AG10803 (cell line): Measurements from ENCODE around the gene LLGL2.

Source experiments
- DNase-seq: peaks from one replicate; pipeline ENCODE4 v3.0.0; 2010; ENCODE audit warnings: low read depth
- H3K4me3 ChIP-seq: 2 replicates; pipeline ENCODE4 v1.5.1; 2011; ENCODE audit warnings: mild to moderate bottlenecking, low read length, control low read depth
- CTCF ChIP-seq: conservative IDR thresholded peaks from 2 replicates; pipeline ENCODE4 v1.5.1; 2011; ENCODE audit warnings: mild to moderate bottlenecking, low read length, control low read depth, inconsistent platforms

The LLGL2 gene

GRCh38 chr17:75535871-75536270 is 10.4 kb downstream of the LLGL2 start:
- no peak for TF ChIP-seq CTCF
- H3K4me3 ChIP-seq, result no peak overlapping the region
- no peak for DNase-seq

GRCh38 chr17:75536366-75536765 is 10.9 kb downstream of the LLGL2 start:
- TF ChIP-seq CTCF, result no peak
- H3K4me3 ChIP-seq, result no peak overlapping the region
- no peak for DNase-seq

- DNase-seq, result no peak
- H3K4me3 ChIP-seq, result no peak overlapping the region
- TF ChIP-seq CTCF, result no peak
Measured at GRCh38 chr17:75539967-75540729, 14.7 kb downstream of the LLGL2 start.

- H3K4me3 ChIP-seq, result no peak overlapping the region
- no peak for TF ChIP-seq CTCF
- no peak for DNase-seq
Measured at GRCh38 chr17:75540923-75541503, 15.5 kb downstream of the LLGL2 start.

- TF ChIP-seq CTCF, result no peak
- H3K4me3 ChIP-seq, result no peak overlapping the region
- DNase-seq, result no peak
Measured at GRCh38 chr17:75542229-75542628, 16.7 kb downstream of the LLGL2 start.

- no peak for TF ChIP-seq CTCF
- H3K4me3 ChIP-seq, result no peak overlapping the region
- DNase-seq, result no peak
Measured at GRCh38 chr17:75542728-75543336, 17.3 kb downstream of the LLGL2 start.

- no peak overlapping the region for H3K4me3 ChIP-seq
- DNase-seq, result no peak
- no peak for TF ChIP-seq CTCF
Measured at GRCh38 chr17:75544250-75544649, 18.8 kb downstream of the LLGL2 start.
